Activated CD8-positive, alpha-beta memory T cell treated with anti-CD3 and anti-CD28 coated beads, Interleukin-2, amount 50 U/mL, for 1 hour (primary cell): ENCODE measurements around the gene OTOP1.
"Not testable (repeated sequence)": the region's sequence is repeated elsewhere in the genome, so short reads cannot be mapped to it uniquely, and the experiment has no call there.

Source experiments
- DNase-seq: peaks from one replicate; pipeline ENCODE4 v3.0.0-alpha.2; 2020; ENCODE audit errors: extremely low read depth

The OTOP1 gene

GRCh38 chr4:4233610-4234009, 6.9 kb upstream of the OTOP1 start:
- DNase-seq: no peak

GRCh38 chr4:4228356-4228668, 1.6 kb upstream of the OTOP1 start:
- DNase-seq: no peak

- no peak for DNase-seq
Observed at GRCh38 chr4:4227510-4228355, 1.0 kb upstream of the OTOP1 start.

GRCh38 chr4:4225915-4226605, 669 bp downstream of the OTOP1 start:
- DNase-seq: no peak

GRCh38 chr4:4217113-4217512, 9.6 kb downstream of the OTOP1 start:
- DNase-seq: no peak

- DNase-seq: no peak
Observed at GRCh38 chr4:4216648-4217047, 10.1 kb downstream of the OTOP1 start.

GRCh38 chr4:4213674-4214073, 13.1 kb downstream of the OTOP1 start:
- DNase-seq: not testable (repeated sequence)

GRCh38 chr4:4206204-4206603, 20.5 kb downstream of the OTOP1 start:
- no peak for DNase-seq

GRCh38 chr4:4204401-4204745, 22.4 kb downstream of the OTOP1 start:
- no peak for DNase-seq

- no peak for DNase-seq
Observed at GRCh38 chr4:4203688-4204400, 22.9 kb downstream of the OTOP1 start.

GRCh38 chr4:4202510-4202909, 24.2 kb downstream of the OTOP1 start:
- DNase-seq: no peak

- DNase-seq: no peak
Observed at GRCh38 chr4:4200624-4201023, 26.1 kb downstream of the OTOP1 start.

- no peak for DNase-seq
Observed at GRCh38 chr4:4195354-4195753, 31.4 kb downstream of the OTOP1 start.

- not testable (repeated sequence) for DNase-seq
Observed at GRCh38 chr4:4188557-4188956, 38.2 kb downstream of the OTOP1 start.

- no peak for DNase-seq
Observed at GRCh38 chr4:4185528-4185927, 41.2 kb downstream of the OTOP1 start.

GRCh38 chr4:4182835-4183568, 43.7 kb downstream of the OTOP1 start:
- no peak for DNase-seq

- DNase-seq: no peak
Observed at GRCh38 chr4:4170596-4171150, 56.1 kb downstream of the OTOP1 start.

- not testable (repeated sequence) for DNase-seq
Observed at GRCh38 chr4:4167981-4168780, 58.5 kb downstream of the OTOP1 start.

- not testable (repeated sequence) for DNase-seq
Observed at GRCh38 chr4:4166986-4167385, 59.7 kb downstream of the OTOP1 start.

- not testable (repeated sequence) for DNase-seq
Observed at GRCh38 chr4:4165701-4166392, 60.9 kb downstream of the OTOP1 start.
